H1 (cell line): Measurements from ENCODE around the gene SYNPO. TPM values are rescaled to one million over a fixed set of nuclear protein-coding genes. Genes with fewer than 3 reads are reported as not detected.

Source experiments
- CTCF ChIA-PET: fragments of 300-600 bp; sonication (Branson Sonifier 250); formaldehyde crosslinking; loops from one replicate; lab custom pipeline; 2021; ENCODE audit not compliant: partially characterized antibody; lab: Charles Lee
- POLR2A ChIA-PET: fragments of 300-600 bp; sonication (Branson Sonifier 250); formaldehyde crosslinking; loops from one replicate; lab custom pipeline; 2021; ENCODE audit warnings: inconsistent platforms; ENCODE audit not compliant: partially characterized antibody; lab: Charles Lee
- DNase-seq, 2 experiments: peaks; one replicate each; pipeline versions ENCODE4 v3.0.0 to v3.0.0-alpha.2; 2010 to 2022; ENCODE audit warnings: low spot score in 2 of 2, low read depth in 1 of 2, mixed read lengths in 1 of 2
- FAIRE-seq: peaks from 2 replicates; lab custom pipeline; 2011; peaks lifted over from hg19 to GRCh38; lab: Jason Lieb, UNC
- H2AFZ ChIP-seq: 2 replicates; pipeline ENCODE4 v1.8.1; 2012; ENCODE audit warnings: low read length, inconsistent platforms
- H2AK5ac ChIP-seq: 2 replicates; pipeline ENCODE4 v1.6.1; 2013; ENCODE audit warnings: low read depth, low read length
- H2BK120ac ChIP-seq: replicated peaks from 2 replicates; pipeline ENCODE3; 2013; ENCODE audit warnings: low read depth, low read length, inconsistent platforms
- H2BK12ac ChIP-seq: 2 replicates; pipeline ENCODE4 v1.6.1; 2013; ENCODE audit warnings: low read depth, low read length
- H2BK15ac ChIP-seq: 2 replicates; pipeline ENCODE4 v1.6.1; 2013; ENCODE audit warnings: low read length
- H2BK20ac ChIP-seq: 2 replicates; pipeline ENCODE4 v1.6.1; 2013; ENCODE audit warnings: low read length
- H2BK5ac ChIP-seq: 2 replicates; pipeline ENCODE4 v1.6.1; 2013; ENCODE audit warnings: low read depth, low read length
- H3K14ac ChIP-seq: 2 replicates; pipeline ENCODE4 v1.6.1; 2013; ENCODE audit warnings: inconsistent platforms; ENCODE audit not compliant: insufficient read length
- H3K18ac ChIP-seq: 2 replicates; pipeline ENCODE4 v1.6.1; 2013; ENCODE audit warnings: low read length; ENCODE audit errors: extremely low read depth
- H3K23ac ChIP-seq: 2 replicates; pipeline ENCODE4 v1.6.1; 2013; ENCODE audit warnings: inconsistent platforms; ENCODE audit not compliant: insufficient read length
- H3K23me2 ChIP-seq: 2 replicates; pipeline ENCODE4 v1.6.1; 2013; ENCODE audit warnings: low read depth, low read length
- H3K27ac ChIP-seq: 2 replicates; pipeline ENCODE4 v1.6.1; 2011; ENCODE audit warnings: low read depth, low read length, inconsistent platforms
- H3K27me3 ChIP-seq, 4 experiments: replicated peaks in 1 of 4; 1 replicate in 1 of 4; 2 replicates in 3 of 4; pipeline versions ENCODE4 v1.6.1 to v1.8.1; 2011 to 2013; ENCODE audit warnings: low read length in 3 of 4, mild to moderate bottlenecking in 3 of 4, inconsistent platforms in 2 of 4, mixed read lengths in 2 of 4, moderate library complexity in 1 of 4; ENCODE audit not compliant: control insufficient read depth in 3 of 4, insufficient read depth in 3 of 4; ENCODE audit errors: extremely low read depth in 1 of 4
- H3K36me3 ChIP-seq, 4 experiments: 2 replicates each; pipeline versions ENCODE4 v1.6.1 to v1.8.1; 2011 to 2013; ENCODE audit warnings: mild to moderate bottlenecking in 4 of 4, low read length in 3 of 4, moderate library complexity in 2 of 4, control low read depth in 1 of 4, inconsistent platforms in 1 of 4; ENCODE audit not compliant: insufficient read depth in 4 of 4, control insufficient read depth in 2 of 4
- H3K4ac ChIP-seq: replicated peaks from 2 replicates; pipeline ENCODE3; 2013; ENCODE audit warnings: low read length, low read depth, mixed read lengths, inconsistent platforms; ENCODE audit not compliant: insufficient read length
- H3K4me1 ChIP-seq, 4 experiments: replicated peaks in 1 of 4; 1 replicate in 1 of 4; 2 replicates in 3 of 4; pipeline versions ENCODE4 v1.6.1 to v1.8.1; 2011 to 2013; ENCODE audit warnings: low read length in 3 of 4, inconsistent platforms in 2 of 4, mixed read lengths in 1 of 4; ENCODE audit not compliant: insufficient read depth in 4 of 4, control insufficient read depth in 3 of 4
- H3K4me2 ChIP-seq, 2 experiments: 2 replicates each; pipeline versions ENCODE4 v1.6.1 to v1.8.1; 2011 to 2013; ENCODE audit warnings: low read depth in 2 of 2, low read length in 2 of 2, control low read depth in 1 of 2, inconsistent platforms in 1 of 2, mild to moderate bottlenecking in 1 of 2; ENCODE audit not compliant: insufficient read depth in 1 of 2
- H3K4me3 ChIP-seq, 4 experiments: fragments of 200-600, 300-600 bp in 1 of 4; sonication (generic), shearing (Covaris generic), sonication (Bioruptor Twin) in 1 of 4; 2 replicates each; pipeline versions ENCODE4 v1.5.1 to v1.8.1; 2011 to 2016; ENCODE audit warnings: low read length in 4 of 4, low read depth in 3 of 4, control low read depth in 2 of 4, inconsistent platforms in 2 of 4, mild to moderate bottlenecking in 2 of 4, mixed read lengths in 1 of 4, moderate library complexity in 1 of 4; ENCODE audit not compliant: insufficient read depth in 2 of 4; ENCODE audit errors: extremely low read depth in 1 of 4
- H3K56ac ChIP-seq: replicated peaks from 2 replicates; pipeline ENCODE3; 2013; ENCODE audit warnings: low read depth, mild to moderate bottlenecking, mixed read lengths, low read length, inconsistent platforms; ENCODE audit not compliant: insufficient read length
- H3K79me1 ChIP-seq: 2 replicates; pipeline ENCODE4 v1.6.1; 2013; ENCODE audit warnings: low read depth, low read length, control low read depth
- H3K79me2 ChIP-seq, 2 experiments: 2 replicates each; pipeline versions ENCODE4 v1.6.1 to v1.8.1; 2012 to 2013; ENCODE audit warnings: low read length in 2 of 2, mild to moderate bottlenecking in 2 of 2, inconsistent platforms in 1 of 2; ENCODE audit not compliant: insufficient read depth in 2 of 2, control insufficient read depth in 1 of 2
- H3K9ac ChIP-seq, 4 experiments: replicated peaks in 1 of 4; 1 replicate in 1 of 4; 2 replicates in 3 of 4; pipeline versions ENCODE4 v1.6.1 to v1.8.1; 2011 to 2013; ENCODE audit warnings: low read depth in 3 of 4, low read length in 3 of 4, control low read depth in 2 of 4, mild to moderate bottlenecking in 2 of 4, moderate library complexity in 2 of 4, inconsistent platforms in 1 of 4; ENCODE audit errors: extremely low read depth in 1 of 4
- H3K9me3 ChIP-seq, 2 experiments: 2 replicates each; pipeline versions ENCODE4 v1.6.1 to v1.8.1; 2012 to 2013; ENCODE audit warnings: mild to moderate bottlenecking in 2 of 2, moderate library complexity in 2 of 2, control low read depth in 1 of 2, inconsistent platforms in 1 of 2, low read depth in 1 of 2, low read length in 1 of 2, mixed read lengths in 1 of 2; ENCODE audit not compliant: insufficient read depth in 2 of 2
- H4K20me1 ChIP-seq, 2 experiments: replicated peaks in 1 of 2; 2 replicates each; pipeline versions ENCODE3 to v1.8.1; 2011 to 2013; ENCODE audit warnings: inconsistent platforms in 2 of 2, low read length in 2 of 2, mild to moderate bottlenecking in 1 of 2; ENCODE audit not compliant: insufficient read depth in 2 of 2, control insufficient read depth in 1 of 2
- H4K5ac ChIP-seq: 2 replicates; pipeline ENCODE4 v1.6.1; 2013; ENCODE audit warnings: low read length, low read depth, mixed read lengths, inconsistent platforms; ENCODE audit not compliant: insufficient read length
- H4K8ac ChIP-seq: 2 replicates; pipeline ENCODE4 v1.8.0; 2013; ENCODE audit warnings: mild to moderate bottlenecking, moderate library complexity, low read length, inconsistent platforms; ENCODE audit not compliant: insufficient read depth; ENCODE audit errors: extremely low read depth
- H4K91ac ChIP-seq: replicated peaks from 2 replicates; pipeline ENCODE3; 2013; ENCODE audit warnings: low read length, mixed read lengths, inconsistent platforms; ENCODE audit not compliant: insufficient read length
- ASH2L ChIP-seq: fragments of 200-600, 300-600 bp; sonication (generic); IDR thresholded peaks from one replicate; pipeline ENCODE4 v1.7.1; 2017; ENCODE audit warnings: low read length
- CTCF ChIP-seq, 3 experiments: IDR thresholded peaks; 1 replicate in 2 of 3; 2 replicates in 1 of 3; pipeline versions ENCODE4 v1.5.1 to v1.6.1; 2011; ENCODE audit warnings: low read length in 3 of 3, mild to moderate bottlenecking in 3 of 3, inconsistent platforms in 2 of 3, low read depth in 1 of 3, moderate library complexity in 1 of 3; ENCODE audit not compliant: insufficient read depth in 1 of 3; ENCODE audit errors: control extremely low read depth in 1 of 3
- MAFK ChIP-seq: IDR thresholded peaks from 2 replicates; pipeline ENCODE4 v1.6.1; 2012; ENCODE audit warnings: low read depth, mild to moderate bottlenecking, improper control_type of control experiment, low read length
- PHF8 ChIP-seq: fragments of 200-600 bp; sonication (generic); conservative IDR thresholded peaks from 2 replicates; pipeline ENCODE4 v1.7.1; 2012; ENCODE audit warnings: low read depth, mild to moderate bottlenecking, inconsistent platforms, low read length, moderate library complexity
- POLR2A ChIP-seq, 2 experiments: IDR thresholded peaks; 1 replicate in 1 of 2; 2 replicates in 1 of 2; pipeline ENCODE4 v1.6.1; 2011; ENCODE audit warnings: low read depth in 2 of 2, low read length in 2 of 2, mild to moderate bottlenecking in 2 of 2; ENCODE audit errors: control extremely low read depth in 1 of 2
- SUZ12 ChIP-seq: fragments of 200-600 bp; sonication (generic); IDR thresholded peaks from 2 replicates; pipeline ENCODE4 v1.6.1; 2012; ENCODE audit warnings: mild to moderate bottlenecking, inconsistent platforms, low read length, moderate library complexity, mixed read lengths
- WGBS, 2 experiments: shearing (Covaris generic) in 1 of 2; methylation state at CpG; one replicate each; pipeline versions ENCODE4 v1.1.6 to v1.1.7; 2013 to 2015; ENCODE audit warnings: low lambda C conversion rate in 2 of 2, mixed read lengths in 2 of 2, inconsistent platforms in 1 of 2, low coverage in 1 of 2, missing lambda C conversion rate in 1 of 2; ENCODE audit not compliant: insufficient replicate concordance in 2 of 2, insufficient coverage in 1 of 2, insufficient read length in 1 of 2; ENCODE audit errors: extremely low coverage in 1 of 2, missing lambda C conversion rate in 1 of 2; 5-methylcytosine and 5-hydroxymethylcytosine counted together
- polyA plus RNA-seq, 7 experiments: library from polyadenylated mRNA; depleted of rRNA in 3 of 7; stranded (reverse) in 5 of 7; unstranded in 2 of 7; fragments of >200 nt in 5 of 7; fragments of 200-250 nt in 2 of 7; gene quantifications; 1 replicate in 5 of 7; 2 replicates in 1 of 7; 4 replicates in 1 of 7; pipeline versions ENCODE4 v1.2.1 to v1.2.3, GENCODE V29; 2011 to 2013; ENCODE audit warnings: missing spikeins in 2 of 7, mixed read lengths in 2 of 7
- total RNA-seq: library from RNA; stranded (reverse); fragmentation: NEBNext Ultra II Directional; extraction: Animal tissue kit (Norgen Biotek cat#: 25700); gene quantifications from 2 replicates; pipeline ENCODE4 v1.2.1, GENCODE V29; 2021

The SYNPO gene
- total and polyA plus RNA-seq, 2 of the 8 experiments (the other 6 are each of a cell fraction or from before 2014, with no cell fraction given): 2.3 TPM

- 88% methylated on average over 5 of the region's 5 CpGs; no CpG with 5 or more reads in 1 of the 2 experiments for WGBS, 2 experiments
- POLR2A ChIA-PET: interaction anchor here (0.9 to 1.2 kb wide), 4 partner anchors 12 to 177 kb away, joined by 3 to 4 read pairs (median 3); partner anchors contain the start of gene RBM22
These were observed 13.6 kb upstream of the SYNPO start for GRCh38 chr5:150626853-150627276.

More at GRCh38 chr5:150626853-150627276, 13.6 kb upstream of the SYNPO start:
- Histone ChIP-seq H3K14ac (no peak overlapping the region), H4K5ac (no peak overlapping the region), H2BK20ac (no peak overlapping the region), H3K27ac (no peak overlapping the region), H3K79me2 (no peaks in the 10 kb centered on the region), H2BK120ac (no peak overlapping the region), H3K4ac (no peak overlapping the region), H3K27me3 (peaks cover 0 to 25% (median 22%) of the 10 kb centered on the region in 4 experiments; a peak in 5 of 7 replicates), H3K9me3 (no peaks in the 10 kb centered on the region), H2AFZ (no peak overlapping the region), H2BK5ac (no peak overlapping the region), H3K18ac (no peak overlapping the region; the same call in 1 of the 2 replicates), H2AK5ac (0 out of 2 replicates have a peak overlapping the region, but pooled peaks have one; percentile 28), H3K36me3 (no peaks in the 10 kb centered on the region), H3K9ac (no peak overlapping the region), H3K4me3 (no peak overlapping the region), H3K4me1 (peaks cover 3 to 21% (median 12%) of the 10 kb centered on the region in 4 experiments), H3K23me2 (peaks cover 9% of the 10 kb centered on the region), H4K20me1 (no peaks in the 10 kb centered on the region), H4K91ac (no peak overlapping the region), H2BK12ac (0 out of 2 replicates have a peak overlapping the region, but pooled peaks have one; percentile 43), H3K79me1 (no peaks in the 10 kb centered on the region), H4K8ac (no peak overlapping the region), H3K56ac (no peak overlapping the region), H2BK15ac (no peak overlapping the region), H3K23ac (no peak overlapping the region), H3K4me2 (no peak overlapping the region; a peak in 1 of 4 replicates)
- no peak for FAIRE-seq
- DNase-seq: no peak
- CTCF ChIA-PET: interaction anchor here (1.0 to 10.4 kb wide), 10 partner anchors 10 to 181 kb away, joined by 3 to 72 read pairs (median 4); partner anchors contain the start of gene SYNPO
- TF ChIP-seq SUZ12: no peak
- TF ChIP-seq POLR2A (IDR thresholded peaks at IDR 0.05; ENCODE audit: control extremely low read depth in 1 of 2, low read depth in 2 of 2, low read length in 2 of 2): no peak
- TF ChIP-seq PHF8: no peak
- TF ChIP-seq MAFK: no peak
- no peak for TF ChIP-seq ASH2L
- no peak for TF ChIP-seq CTCF (IDR thresholded peaks at IDR 0.05; ENCODE audit: control extremely low read depth in 1 of 3, insufficient read depth in 1 of 3, low read depth in 1 of 3, low read length in 3 of 3)
